ENCODE data around the gene LAMB1. TPM values are rescaled to one million over a fixed set of nuclear protein-coding genes. Genes with fewer than 3 reads are reported as not detected.
A peak's percentile ranks its signal among the peaks of the same experiment; 100 is the strongest.

The LAMB1 gene
- total RNA-seq, 1 donor from 2014 or later: 0.41 TPM

DNA sequence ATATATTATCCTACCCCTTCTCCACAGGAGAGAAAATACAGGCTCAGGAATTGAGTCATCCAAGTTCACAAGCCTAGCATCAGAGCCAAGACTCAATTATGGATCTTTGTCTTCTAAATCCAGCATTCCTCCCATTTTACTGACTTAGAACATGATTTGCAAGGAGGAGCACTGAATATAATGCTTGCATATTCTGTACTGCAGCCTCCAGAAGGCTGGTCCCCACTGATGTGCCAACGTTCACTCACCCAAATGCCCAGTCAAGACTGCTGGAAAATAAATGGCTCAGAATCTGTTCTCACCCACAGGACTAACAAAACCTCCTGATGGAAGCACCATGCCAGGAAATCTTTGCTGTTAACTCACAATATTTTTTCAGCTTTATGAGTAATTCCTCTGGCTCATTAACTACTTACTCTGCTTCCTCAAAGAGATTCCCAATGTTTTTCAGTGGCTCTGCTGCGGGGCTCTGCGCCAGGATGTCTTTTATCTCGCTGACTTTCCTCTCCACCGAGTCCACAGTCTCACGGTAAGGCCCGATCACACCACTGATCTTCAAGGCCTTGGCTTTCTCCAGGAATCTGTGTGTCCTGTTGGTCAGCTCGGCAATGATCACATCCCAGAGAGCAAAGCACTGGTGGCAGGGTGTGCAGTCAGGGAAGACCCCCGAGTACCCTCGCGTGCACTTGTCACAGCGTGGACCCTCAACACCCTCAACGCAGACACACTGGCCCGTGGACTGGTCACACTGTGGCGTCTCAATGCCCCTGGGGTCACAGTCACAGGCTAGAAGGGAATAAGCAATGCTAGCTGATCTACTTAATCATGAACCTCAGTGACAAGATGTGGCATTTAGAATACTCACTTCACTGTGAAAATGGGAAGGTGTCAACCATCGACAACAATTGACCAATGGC, 63.1 kb downstream of the LAMB1 start:
- no peak overlapping the region for H3K4me3 Mint-ChIP-seq (ENCODE audit: low read depth)
- DNase-seq (ENCODE audit: low spot score): no peak
- H3K4me1 Mint-ChIP-seq (ENCODE audit: low read depth): peaks cover 2% of the 10 kb centered on the region
- H3K9me3 Mint-ChIP-seq: no peaks in the 10 kb centered on the region
- intact Hi-C loops (cut with micrococcal nuclease): no loop called here
- H3K36me3 Mint-ChIP-seq (ENCODE audit: low read depth): no peaks in the 10 kb centered on the region
- no peaks in the 10 kb centered on the region for H3K27me3 Mint-ChIP-seq (ENCODE audit: low read depth)
- H3K27ac Mint-ChIP-seq: no peak overlapping the region

DNA sequence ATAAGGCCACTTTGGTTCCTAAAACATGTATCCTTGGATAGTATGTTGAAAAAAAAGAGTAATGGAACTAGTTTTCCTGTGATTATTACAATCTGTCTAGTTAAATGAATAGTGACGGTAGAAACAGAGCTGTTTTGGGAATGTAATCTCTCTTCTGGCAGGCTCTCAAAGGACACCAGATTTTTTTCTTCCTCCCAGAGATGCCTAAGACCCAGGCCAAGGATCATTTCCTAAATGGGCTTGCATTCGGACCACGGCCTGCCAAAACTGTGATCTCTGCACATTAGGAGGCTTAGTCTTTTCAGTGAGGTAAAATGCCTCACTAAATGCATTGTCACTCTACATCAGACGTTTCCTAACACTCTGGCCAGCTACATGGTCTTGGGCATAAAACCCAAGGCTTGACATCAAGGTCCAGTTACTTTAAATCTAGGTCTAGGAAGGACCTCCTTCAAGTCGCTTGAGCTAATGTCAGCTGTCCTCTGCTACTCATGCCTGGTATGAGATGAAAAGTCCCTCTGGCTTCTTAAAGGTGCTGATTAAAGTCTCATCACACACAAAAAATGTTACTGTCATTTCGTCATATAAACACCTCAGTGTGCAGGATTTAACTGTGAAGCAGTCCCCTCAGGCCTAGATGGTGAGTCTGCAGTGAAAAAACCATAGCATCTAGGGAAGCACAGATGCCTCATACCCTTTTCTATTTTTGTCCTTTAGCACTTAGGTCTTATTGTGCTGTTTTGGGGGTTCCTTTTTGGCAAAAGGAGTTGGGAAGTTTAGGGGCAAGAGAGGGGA, 64.3 kb downstream of the LAMB1 start:
- no peaks in the 10 kb centered on the region for H3K9me3 Mint-ChIP-seq
- intact Hi-C loops (cut with micrococcal nuclease): no loop called here
- H3K27me3 Mint-ChIP-seq (ENCODE audit: low read depth): no peaks in the 10 kb centered on the region
- H3K36me3 Mint-ChIP-seq (ENCODE audit: low read depth): no peaks in the 10 kb centered on the region
- no peak overlapping the region for H3K27ac Mint-ChIP-seq
- peaks cover 4% of the 10 kb centered on the region for H3K4me1 Mint-ChIP-seq (ENCODE audit: low read depth)
- DNase-seq (ENCODE audit: low spot score): no peak
- no peak overlapping the region for H3K4me3 Mint-ChIP-seq (ENCODE audit: low read depth)

DNA sequence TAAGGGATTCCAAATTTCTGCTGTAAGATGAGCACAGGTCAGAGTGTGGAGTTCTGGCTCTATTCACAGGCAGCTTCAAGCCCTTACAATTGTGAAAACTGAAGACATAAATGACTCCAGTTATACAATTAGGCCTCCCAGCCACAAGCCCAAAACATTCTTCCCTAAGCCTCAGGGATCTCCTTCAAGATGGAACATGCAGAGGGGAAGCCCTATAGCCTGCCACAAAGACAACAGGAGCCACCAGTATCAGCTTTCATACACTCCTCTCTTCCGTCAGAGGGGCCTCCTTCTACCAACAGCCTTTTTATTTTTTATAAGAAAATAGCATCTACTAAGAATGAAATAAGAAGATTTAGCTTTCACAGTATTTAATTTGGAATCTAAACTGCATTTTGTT, 65.4 kb downstream of the LAMB1 start:
- no peak overlapping the region for H3K4me3 Mint-ChIP-seq (ENCODE audit: low read depth)
- H3K9me3 Mint-ChIP-seq: no peaks in the 10 kb centered on the region
- H3K27me3 Mint-ChIP-seq (ENCODE audit: low read depth): no peaks in the 10 kb centered on the region
- H3K4me1 Mint-ChIP-seq (ENCODE audit: low read depth): peaks cover 11% of the 10 kb centered on the region
- DNase-seq (ENCODE audit: low spot score): no peak
- H3K36me3 Mint-ChIP-seq (ENCODE audit: low read depth): peaks cover 5% of the 10 kb centered on the region
- intact Hi-C loops (cut with micrococcal nuclease): no loop called here
- H3K27ac Mint-ChIP-seq: no peak overlapping the region

DNA sequence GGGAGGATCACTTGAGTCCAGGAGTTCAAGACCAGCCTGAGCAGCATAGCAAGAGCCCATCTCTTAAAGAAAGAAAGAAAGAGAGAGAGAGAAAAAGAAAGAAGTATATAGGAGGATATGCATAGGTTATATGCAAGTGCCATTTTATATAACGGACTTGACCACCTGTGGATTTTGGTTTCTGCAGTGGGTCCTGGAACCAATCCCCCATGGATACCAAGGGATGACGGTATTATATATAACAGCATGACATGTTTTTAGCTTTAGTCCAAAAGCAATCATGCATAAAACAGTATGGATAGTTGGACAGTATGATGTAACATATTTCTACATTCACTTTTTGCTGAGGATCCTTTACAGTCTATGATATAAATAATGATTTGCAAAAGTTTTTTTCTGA, 66.6 kb downstream of the LAMB1 start:
- H3K27me3 Mint-ChIP-seq (ENCODE audit: low read depth): no peaks in the 10 kb centered on the region
- intact Hi-C loops (cut with micrococcal nuclease): no loop called here
- no peaks in the 10 kb centered on the region for H3K9me3 Mint-ChIP-seq
- H3K27ac Mint-ChIP-seq: no peak overlapping the region
- peaks cover 21% of the 10 kb centered on the region for H3K4me1 Mint-ChIP-seq (ENCODE audit: low read depth)
- H3K36me3 Mint-ChIP-seq (ENCODE audit: low read depth): peaks cover 15% of the 10 kb centered on the region
- DNase-seq (ENCODE audit: low spot score): no peak
- H3K4me3 Mint-ChIP-seq (ENCODE audit: low read depth): no peak overlapping the region

DNA sequence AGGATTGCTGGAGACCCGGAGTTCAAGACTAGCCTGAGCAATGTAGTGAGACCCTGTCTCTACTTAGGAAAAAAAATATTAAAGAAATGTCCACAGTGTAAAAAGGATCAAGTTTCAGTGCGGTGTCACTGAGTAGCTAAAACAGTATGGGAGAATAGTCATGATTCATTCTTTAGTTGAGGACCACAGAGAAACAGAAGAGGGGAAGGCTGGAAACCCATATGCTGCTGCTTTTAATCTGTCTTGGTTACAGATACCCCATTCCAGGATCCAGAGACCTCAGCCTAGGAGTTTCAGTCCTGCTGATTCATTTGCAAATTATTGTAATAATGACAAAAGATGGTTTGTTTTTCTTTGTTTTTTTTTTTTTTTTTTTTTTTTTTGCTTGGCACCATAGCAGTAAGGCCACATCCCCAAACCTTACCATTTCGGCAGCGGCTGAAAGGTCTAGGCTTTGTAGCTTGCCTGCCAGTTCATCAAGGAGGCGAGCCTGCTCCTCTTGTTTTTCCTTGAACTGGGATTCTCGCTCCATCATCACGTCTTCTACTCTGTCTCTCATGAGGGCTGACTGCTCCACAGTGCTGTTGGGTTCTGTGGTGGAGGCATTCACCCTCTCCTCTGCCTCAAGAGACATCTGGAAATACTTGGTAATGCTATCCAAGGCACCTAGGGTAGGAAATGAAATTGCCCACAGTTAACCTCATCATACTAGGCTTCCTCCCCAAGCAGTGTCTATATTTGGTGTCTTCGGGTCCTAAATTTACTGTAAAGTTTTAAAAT, 67.8 kb downstream of the LAMB1 start:
- H3K4me3 Mint-ChIP-seq (ENCODE audit: low read depth): no peak overlapping the region
- peaks cover 23% of the 10 kb centered on the region for H3K4me1 Mint-ChIP-seq (ENCODE audit: low read depth)
- H3K9me3 Mint-ChIP-seq: no peaks in the 10 kb centered on the region
- no peaks in the 10 kb centered on the region for H3K27me3 Mint-ChIP-seq (ENCODE audit: low read depth)
- peaks cover 16% of the 10 kb centered on the region for H3K36me3 Mint-ChIP-seq (ENCODE audit: low read depth)
- no peak for DNase-seq (ENCODE audit: low spot score)
- intact Hi-C loops (cut with micrococcal nuclease): loop anchor here (5.0 kb wide), 1 partner anchor 202 kb away; no protein-coding TSS in a partner anchor
- H3K27ac Mint-ChIP-seq: no peak overlapping the region

DNA sequence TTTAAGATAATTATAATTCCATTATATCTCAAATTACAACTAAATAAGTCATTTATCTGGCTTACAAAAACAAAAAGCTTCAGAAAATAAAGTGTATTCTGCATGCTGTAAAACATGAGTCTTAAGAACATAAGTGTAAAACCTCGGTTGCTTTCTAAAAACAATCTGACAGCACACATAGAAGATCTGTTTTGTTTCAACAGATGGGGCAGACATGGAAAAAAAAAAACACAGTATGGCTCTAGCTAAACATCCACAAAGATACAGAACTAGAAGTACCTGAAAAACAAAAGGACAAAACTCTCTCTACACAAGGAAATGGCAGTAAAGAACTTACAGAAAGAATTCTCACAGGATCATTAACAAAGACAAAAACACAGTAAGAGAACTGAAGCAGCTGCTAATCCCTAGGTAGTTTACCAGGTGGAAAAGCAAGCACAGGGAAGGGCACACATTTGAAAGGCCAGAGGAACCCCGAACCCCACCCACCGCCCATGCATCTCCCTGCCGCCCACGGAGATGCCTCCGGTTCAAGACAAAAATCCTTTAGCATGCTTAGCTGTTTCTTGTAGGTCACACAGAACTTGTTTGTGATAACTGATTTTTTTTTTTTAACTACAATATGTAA, 69.5 kb downstream of the LAMB1 start:
- no peak overlapping the region for H3K4me3 Mint-ChIP-seq (ENCODE audit: low read depth)
- H3K36me3 Mint-ChIP-seq (ENCODE audit: low read depth): peaks cover 26% of the 10 kb centered on the region
- intact Hi-C loops (cut with micrococcal nuclease): loop anchor here (5.0 kb wide), 1 partner anchor 204 kb away; no protein-coding TSS in a partner anchor
- H3K4me1 Mint-ChIP-seq (ENCODE audit: low read depth): peaks cover 23% of the 10 kb centered on the region
- no peaks in the 10 kb centered on the region for H3K27me3 Mint-ChIP-seq (ENCODE audit: low read depth)
- peak overlapping the region; percentile 42 for H3K27ac Mint-ChIP-seq
- no peaks in the 10 kb centered on the region for H3K9me3 Mint-ChIP-seq
- DNase-seq (ENCODE audit: low spot score): no peak

DNA sequence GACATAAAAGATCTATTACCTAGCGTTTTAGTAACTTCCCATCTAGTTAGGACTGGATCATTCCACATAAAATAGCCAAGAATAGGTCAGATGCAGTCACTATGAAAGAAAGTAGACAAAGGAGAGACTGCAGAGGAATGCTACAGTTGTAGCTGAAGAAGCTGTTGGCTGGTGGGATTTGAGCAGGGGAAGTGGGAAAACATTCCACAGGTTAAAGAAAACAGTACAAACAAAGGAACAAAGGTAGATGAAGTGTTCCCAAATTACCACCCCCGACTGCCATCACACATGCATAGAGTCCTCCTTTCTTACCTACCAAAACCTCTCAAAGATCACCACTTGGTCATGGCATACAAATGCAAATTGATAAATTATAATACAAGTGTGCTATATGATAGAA, 70.2 kb downstream of the LAMB1 start:
- Mint-ChIP-seq H3K4me1 (ENCODE audit: low read depth) (peaks cover 23% of the 10 kb centered on the region), H3K27ac (no peak overlapping the region), H3K36me3 (ENCODE audit: low read depth) (peaks cover 26% of the 10 kb centered on the region), H3K27me3 (ENCODE audit: low read depth) (no peaks in the 10 kb centered on the region), H3K9me3 (no peaks in the 10 kb centered on the region), H3K4me3 (ENCODE audit: low read depth) (no peak overlapping the region)
- intact Hi-C loops (cut with micrococcal nuclease): loop anchor here (5.0 kb wide), 1 partner anchor 204 kb away; no protein-coding TSS in a partner anchor
- DNase-seq (ENCODE audit: low spot score): no peak

DNA sequence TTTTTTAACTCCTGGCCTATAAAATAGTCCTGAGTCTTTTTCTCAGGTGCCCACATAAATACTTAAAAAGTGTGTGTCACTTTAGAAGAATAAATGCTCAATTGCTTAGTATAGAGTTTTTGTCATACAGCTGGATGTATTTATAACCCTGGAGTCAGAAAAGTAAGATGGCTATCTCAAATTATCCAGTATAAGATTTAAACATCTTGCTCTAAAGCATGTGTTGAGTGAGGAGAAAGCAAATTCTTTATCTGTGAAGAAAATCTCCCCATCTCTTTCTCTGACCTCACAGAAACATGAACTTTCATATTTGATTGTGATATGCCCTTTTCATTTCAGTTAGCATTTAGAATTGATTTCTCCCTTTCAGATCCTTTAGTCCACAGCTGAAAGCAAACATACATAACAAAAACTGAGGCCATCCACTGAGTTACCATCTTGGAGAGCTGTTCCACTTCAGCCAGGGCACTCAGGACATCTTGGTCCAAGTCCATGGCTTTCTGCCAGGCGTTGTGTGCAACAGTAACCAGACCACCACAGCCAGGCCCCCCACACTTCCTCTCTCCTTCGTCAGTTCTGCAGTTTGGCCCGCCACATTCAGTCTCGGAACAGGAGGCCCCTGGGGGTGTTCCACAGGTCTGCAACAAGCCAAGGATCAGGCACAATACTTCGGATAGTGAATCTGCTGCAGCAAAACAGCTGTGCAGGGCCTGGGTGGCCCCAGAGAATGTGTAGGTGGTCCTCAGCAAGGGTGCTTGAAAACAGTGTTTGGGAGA, 71.0 kb downstream of the LAMB1 start:
- no peaks in the 10 kb centered on the region for H3K9me3 Mint-ChIP-seq
- no peak overlapping the region for H3K27ac Mint-ChIP-seq
- H3K36me3 Mint-ChIP-seq (ENCODE audit: low read depth): peaks cover 32% of the 10 kb centered on the region
- intact Hi-C loops (cut with micrococcal nuclease): loop anchor here (5.0 kb wide), 1 partner anchor 205 kb away; no protein-coding TSS in a partner anchor
- H3K4me3 Mint-ChIP-seq (ENCODE audit: low read depth): no peak overlapping the region
- peaks cover 21% of the 10 kb centered on the region for H3K4me1 Mint-ChIP-seq (ENCODE audit: low read depth)
- DNase-seq (ENCODE audit: low spot score): no peak
- H3K27me3 Mint-ChIP-seq (ENCODE audit: low read depth): no peaks in the 10 kb centered on the region

DNA sequence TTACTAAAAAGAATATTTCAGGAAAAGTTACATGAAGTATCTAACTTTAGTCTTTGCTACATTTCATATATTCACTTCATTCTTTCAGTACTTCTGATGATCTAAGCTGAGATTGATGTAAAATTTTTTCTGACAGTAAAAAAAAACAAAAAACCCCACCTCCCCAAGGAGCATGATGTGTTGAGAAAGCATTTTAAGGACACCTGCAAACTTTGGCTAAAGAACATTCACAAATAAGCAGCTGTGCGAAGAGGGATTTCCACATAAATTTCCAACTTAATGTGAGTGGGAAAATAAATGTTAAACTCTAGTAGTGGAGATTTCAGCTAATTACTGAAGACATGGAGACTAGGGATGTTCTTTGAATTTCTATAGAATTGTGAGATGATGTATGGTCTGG, 76.5 kb downstream of the LAMB1 start:
- Mint-ChIP-seq H3K9me3 (peaks cover 4% of the 10 kb centered on the region), H3K36me3 (ENCODE audit: low read depth) (peaks cover 60% of the 10 kb centered on the region), H3K4me3 (ENCODE audit: low read depth) (no peak overlapping the region), H3K27ac (no peak overlapping the region), H3K4me1 (ENCODE audit: low read depth) (peaks cover 34% of the 10 kb centered on the region), H3K27me3 (ENCODE audit: low read depth) (no peaks in the 10 kb centered on the region)
- no peak for DNase-seq (ENCODE audit: low spot score)
- intact Hi-C loops (cut with micrococcal nuclease): loop anchor here (10.0 kb wide), 1 partner anchor 78 kb away; the partner anchor contains the start of gene LAMB1

DNA sequence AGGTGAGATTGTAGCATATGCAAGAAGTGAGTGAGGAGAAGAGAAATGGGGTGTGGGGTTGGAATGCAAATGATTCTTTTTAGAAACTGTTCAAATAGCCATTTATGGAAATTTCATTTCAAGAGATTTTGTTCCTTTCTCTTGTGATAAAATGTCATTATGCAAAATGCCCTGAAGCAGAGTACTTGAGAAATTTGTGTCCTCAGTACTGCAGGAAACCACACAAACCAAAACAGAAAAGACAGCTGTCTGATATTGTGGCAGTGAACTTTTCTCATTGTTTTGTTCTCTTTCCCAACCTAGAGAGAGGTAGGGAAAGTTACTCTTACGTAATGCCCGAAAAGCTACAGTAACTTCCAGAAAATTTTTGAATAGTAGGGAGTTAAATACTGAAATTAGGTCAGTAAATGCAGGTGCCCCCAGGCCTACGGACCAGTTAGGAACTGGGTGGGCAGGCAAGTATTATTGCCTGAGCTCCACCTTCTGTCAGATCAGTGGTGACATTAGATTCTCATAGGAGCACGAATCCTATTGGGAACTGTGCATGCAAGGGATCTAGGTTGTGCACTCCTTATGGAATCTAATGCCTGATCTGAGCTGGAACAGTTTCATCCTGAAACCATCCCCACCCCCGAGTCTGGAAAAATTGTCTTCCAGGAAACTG, 78.0 kb downstream of the LAMB1 start:
- DNase-seq (ENCODE audit: low spot score): no peak

DNA sequence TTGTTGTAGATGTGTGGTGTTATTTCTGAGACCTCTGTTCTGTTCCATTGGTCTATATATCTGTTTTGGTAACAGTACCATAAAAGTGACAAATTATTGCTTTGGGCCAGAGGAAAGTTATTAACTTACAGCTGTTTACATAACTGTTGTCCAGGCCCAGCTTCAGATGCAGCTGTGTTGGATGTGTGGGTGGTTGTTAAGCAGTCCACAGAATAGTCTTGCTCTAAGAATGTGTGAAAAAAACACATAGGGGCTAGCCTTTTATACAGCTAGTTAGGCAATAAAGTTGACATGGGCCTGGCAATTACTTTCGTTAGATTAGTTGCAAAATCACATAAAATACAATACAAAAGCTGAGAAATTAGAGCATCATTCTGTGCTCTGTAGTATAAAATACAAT, 80.1 kb downstream of the LAMB1 start:
- H3K27ac Mint-ChIP-seq: no peak overlapping the region
- no peak for DNase-seq (ENCODE audit: low spot score)
- no peak overlapping the region for H3K4me3 Mint-ChIP-seq (ENCODE audit: low read depth)
- no peaks in the 10 kb centered on the region for H3K27me3 Mint-ChIP-seq (ENCODE audit: low read depth)
- peaks cover 37% of the 10 kb centered on the region for H3K4me1 Mint-ChIP-seq (ENCODE audit: low read depth)
- H3K9me3 Mint-ChIP-seq: peaks cover 4% of the 10 kb centered on the region
- intact Hi-C loops (cut with micrococcal nuclease): loop anchor here (10.0 kb wide), 1 partner anchor 82 kb away; the partner anchor contains the start of gene LAMB1
- H3K36me3 Mint-ChIP-seq (ENCODE audit: low read depth): peaks cover 80% of the 10 kb centered on the region

More for the DNA sequence above, 78.0 kb downstream of the LAMB1 start:
- Mint-ChIP-seq H3K27ac (no peak overlapping the region), H3K27me3 (ENCODE audit: low read depth) (no peaks in the 10 kb centered on the region), H3K4me1 (ENCODE audit: low read depth) (peaks cover 37% of the 10 kb centered on the region), H3K4me3 (ENCODE audit: low read depth) (no peak overlapping the region), H3K36me3 (ENCODE audit: low read depth) (peaks cover 71% of the 10 kb centered on the region), H3K9me3 (peaks cover 4% of the 10 kb centered on the region)
- intact Hi-C loops (cut with micrococcal nuclease): loop anchor here (10.0 kb wide), 1 partner anchor 80 kb away; the partner anchor contains the start of gene LAMB1
